Ishikawa (cell line): ENCODE results near the gene PSEN1.

Source experiments
- CEBPB ChIP-seq: IDR thresholded peaks from 2 replicates; pipeline ENCODE4 v1.6.1; 2012
- CREB1 ChIP-seq: IDR thresholded peaks from 2 replicates; pipeline ENCODE4 v1.6.1; 2012; ENCODE audit warnings: low read depth
- EGR1 ChIP-seq: IDR thresholded peaks from 2 replicates; pipeline ENCODE4 v1.6.1; 2012
- EP300 ChIP-seq: IDR thresholded peaks from 2 replicates; pipeline ENCODE4 v1.6.1; 2012; ENCODE audit warnings: borderline replicate concordance
- FOXM1 ChIP-seq: IDR thresholded peaks from 2 replicates; pipeline ENCODE4 v1.6.1; 2012; ENCODE audit warnings: low read depth, borderline replicate concordance
- NFIC ChIP-seq: IDR thresholded peaks from 2 replicates; pipeline ENCODE4 v1.6.1; 2012
- RAD21 ChIP-seq: IDR thresholded peaks from 2 replicates; pipeline ENCODE4 v1.6.1; 2012; ENCODE audit warnings: low read depth
- TAF1 ChIP-seq: IDR thresholded peaks from 2 replicates; pipeline ENCODE4 v1.6.1; 2012; ENCODE audit warnings: low read depth, mild to moderate bottlenecking
- ZBTB7A ChIP-seq: IDR thresholded peaks from 2 replicates; pipeline ENCODE4 v1.6.1; 2012; ENCODE audit warnings: low read depth
- TF ChIP-seq, protein P1 (sequence below): IDR thresholded peaks from 2 replicates; pipeline ENCODE4 v1.6.1; 2012
- TF ChIP-seq, protein P2 (sequence below): IDR thresholded peaks from 2 replicates; pipeline ENCODE4 v1.6.1; 2012; ENCODE audit warnings: low read depth, mild to moderate bottlenecking

DNA sequence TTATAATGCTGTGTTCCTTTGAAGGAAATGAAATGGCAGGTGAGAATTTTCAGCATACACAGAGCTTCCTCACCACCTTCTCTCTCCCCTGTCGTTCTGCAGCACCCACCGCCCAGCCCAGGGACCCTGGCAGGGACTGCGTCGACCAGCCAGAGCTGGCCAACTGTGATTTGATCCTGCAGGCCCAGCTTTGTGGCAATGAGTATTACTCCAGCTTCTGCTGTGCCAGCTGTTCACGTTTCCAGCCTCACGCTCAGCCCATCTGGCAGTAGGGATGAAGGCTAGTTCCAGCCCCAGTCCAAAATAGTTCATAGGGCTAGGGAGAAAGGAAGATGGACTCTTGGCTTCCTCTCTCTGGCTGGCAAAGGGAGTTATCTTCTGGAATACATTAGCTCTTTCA, 136.1 kb downstream of the PSEN1 start:
- TF ChIP-seq CREB1, result no peak
- no peak for TF ChIP-seq EP300
- TF ChIP-seq TAF1, result no peak
- TF ChIP-seq, protein P1, sequence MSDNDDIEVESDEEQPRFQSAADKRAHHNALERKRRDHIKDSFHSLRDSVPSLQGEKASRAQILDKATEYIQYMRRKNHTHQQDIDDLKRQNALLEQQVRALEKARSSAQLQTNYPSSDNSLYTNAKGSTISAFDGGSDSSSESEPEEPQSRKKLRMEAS, result no peak
- no peak for TF ChIP-seq NFIC
- TF ChIP-seq CEBPB, result no peak
- TF ChIP-seq EGR1, result no peak
- TF ChIP-seq FOXM1, result no peak
- TF ChIP-seq RAD21, result no peak
- no peak for TF ChIP-seq ZBTB7A
- TF ChIP-seq, protein P2, sequence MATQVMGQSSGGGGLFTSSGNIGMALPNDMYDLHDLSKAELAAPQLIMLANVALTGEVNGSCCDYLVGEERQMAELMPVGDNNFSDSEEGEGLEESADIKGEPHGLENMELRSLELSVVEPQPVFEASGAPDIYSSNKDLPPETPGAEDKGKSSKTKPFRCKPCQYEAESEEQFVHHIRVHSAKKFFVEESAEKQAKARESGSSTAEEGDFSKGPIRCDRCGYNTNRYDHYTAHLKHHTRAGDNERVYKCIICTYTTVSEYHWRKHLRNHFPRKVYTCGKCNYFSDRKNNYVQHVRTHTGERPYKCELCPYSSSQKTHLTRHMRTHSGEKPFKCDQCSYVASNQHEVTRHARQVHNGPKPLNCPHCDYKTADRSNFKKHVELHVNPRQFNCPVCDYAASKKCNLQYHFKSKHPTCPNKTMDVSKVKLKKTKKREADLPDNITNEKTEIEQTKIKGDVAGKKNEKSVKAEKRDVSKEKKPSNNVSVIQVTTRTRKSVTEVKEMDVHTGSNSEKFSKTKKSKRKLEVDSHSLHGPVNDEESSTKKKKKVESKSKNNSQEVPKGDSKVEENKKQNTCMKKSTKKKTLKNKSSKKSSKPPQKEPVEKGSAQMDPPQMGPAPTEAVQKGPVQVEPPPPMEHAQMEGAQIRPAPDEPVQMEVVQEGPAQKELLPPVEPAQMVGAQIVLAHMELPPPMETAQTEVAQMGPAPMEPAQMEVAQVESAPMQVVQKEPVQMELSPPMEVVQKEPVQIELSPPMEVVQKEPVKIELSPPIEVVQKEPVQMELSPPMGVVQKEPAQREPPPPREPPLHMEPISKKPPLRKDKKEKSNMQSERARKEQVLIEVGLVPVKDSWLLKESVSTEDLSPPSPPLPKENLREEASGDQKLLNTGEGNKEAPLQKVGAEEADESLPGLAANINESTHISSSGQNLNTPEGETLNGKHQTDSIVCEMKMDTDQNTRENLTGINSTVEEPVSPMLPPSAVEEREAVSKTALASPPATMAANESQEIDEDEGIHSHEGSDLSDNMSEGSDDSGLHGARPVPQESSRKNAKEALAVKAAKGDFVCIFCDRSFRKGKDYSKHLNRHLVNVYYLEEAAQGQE, result no peak
